GM10266 (cell line): ENCODE measurements around the gene LRRC8D.

Experiments used
- DNase-seq: peaks from one replicate; pipeline ENCODE4 v3.0.0; 2012; ENCODE audit errors: extremely low spot score
- TF ChIP-seq, protein P1 (sequence below): IDR thresholded peaks from 2 replicates; pipeline ENCODE4 v1.5.1; 2012; ENCODE audit warnings: mild to moderate bottlenecking, low read depth; ENCODE audit not compliant: control insufficient read depth, insufficient read depth; ENCODE audit errors: missing control alignments

LRRC8D gene

GRCh38 chr1:89897347-89898133, 76.7 kb downstream of the LRRC8D start:
- TF ChIP-seq, protein P1, sequence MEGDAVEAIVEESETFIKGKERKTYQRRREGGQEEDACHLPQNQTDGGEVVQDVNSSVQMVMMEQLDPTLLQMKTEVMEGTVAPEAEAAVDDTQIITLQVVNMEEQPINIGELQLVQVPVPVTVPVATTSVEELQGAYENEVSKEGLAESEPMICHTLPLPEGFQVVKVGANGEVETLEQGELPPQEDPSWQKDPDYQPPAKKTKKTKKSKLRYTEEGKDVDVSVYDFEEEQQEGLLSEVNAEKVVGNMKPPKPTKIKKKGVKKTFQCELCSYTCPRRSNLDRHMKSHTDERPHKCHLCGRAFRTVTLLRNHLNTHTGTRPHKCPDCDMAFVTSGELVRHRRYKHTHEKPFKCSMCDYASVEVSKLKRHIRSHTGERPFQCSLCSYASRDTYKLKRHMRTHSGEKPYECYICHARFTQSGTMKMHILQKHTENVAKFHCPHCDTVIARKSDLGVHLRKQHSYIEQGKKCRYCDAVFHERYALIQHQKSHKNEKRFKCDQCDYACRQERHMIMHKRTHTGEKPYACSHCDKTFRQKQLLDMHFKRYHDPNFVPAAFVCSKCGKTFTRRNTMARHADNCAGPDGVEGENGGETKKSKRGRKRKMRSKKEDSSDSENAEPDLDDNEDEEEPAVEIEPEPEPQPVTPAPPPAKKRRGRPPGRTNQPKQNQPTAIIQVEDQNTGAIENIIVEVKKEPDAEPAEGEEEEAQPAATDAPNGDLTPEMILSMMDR: no peak
- no peak for DNase-seq

- TF ChIP-seq, protein P1: no peak
- no peak for DNase-seq
Observed at GRCh38 chr1:89898150-89898549, 77.3 kb downstream of the LRRC8D start.

DNA sequence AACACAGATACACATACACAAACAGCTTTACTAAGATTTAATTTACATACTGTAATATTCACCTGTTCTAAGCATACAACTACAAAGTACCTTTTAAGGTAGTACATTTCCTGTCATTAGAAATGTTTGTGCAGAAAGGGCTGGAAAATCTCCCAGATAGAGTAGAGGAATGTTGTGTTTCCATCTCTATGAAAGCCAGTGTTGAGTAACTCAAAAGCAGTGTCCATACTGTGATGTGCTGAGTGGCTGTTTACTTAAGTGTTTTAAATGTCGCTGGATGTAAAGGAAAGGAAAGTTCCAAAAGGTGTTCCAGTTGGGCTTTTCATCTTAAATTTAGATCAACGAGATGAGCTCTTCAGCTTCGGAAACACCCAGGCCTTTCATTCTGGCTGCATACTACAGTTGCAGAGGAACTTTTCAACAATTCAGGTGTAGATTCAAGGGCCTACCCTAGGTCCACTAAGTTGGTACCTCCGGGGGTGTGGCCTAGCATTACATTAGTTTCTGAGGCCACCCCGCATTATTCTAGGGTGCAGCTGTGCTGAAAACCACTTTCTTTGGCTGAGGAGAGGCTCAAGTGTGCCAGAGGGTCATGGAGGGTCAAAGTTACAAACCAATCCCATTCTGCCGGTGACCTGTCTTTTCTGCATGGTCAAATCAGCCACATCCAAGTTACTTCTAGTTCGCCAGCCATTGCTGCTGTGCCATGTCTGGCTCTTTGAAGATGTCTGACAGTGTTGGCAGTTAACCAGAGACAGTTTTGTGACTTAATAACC, 78.1 kb downstream of the LRRC8D start:
- no peak for DNase-seq
- TF ChIP-seq, protein P1: no peak

- TF ChIP-seq, protein P1: no peak
- DNase-seq: no peak
Observed at GRCh38 chr1:89900323-89900722, 79.5 kb downstream of the LRRC8D start.

DNA sequence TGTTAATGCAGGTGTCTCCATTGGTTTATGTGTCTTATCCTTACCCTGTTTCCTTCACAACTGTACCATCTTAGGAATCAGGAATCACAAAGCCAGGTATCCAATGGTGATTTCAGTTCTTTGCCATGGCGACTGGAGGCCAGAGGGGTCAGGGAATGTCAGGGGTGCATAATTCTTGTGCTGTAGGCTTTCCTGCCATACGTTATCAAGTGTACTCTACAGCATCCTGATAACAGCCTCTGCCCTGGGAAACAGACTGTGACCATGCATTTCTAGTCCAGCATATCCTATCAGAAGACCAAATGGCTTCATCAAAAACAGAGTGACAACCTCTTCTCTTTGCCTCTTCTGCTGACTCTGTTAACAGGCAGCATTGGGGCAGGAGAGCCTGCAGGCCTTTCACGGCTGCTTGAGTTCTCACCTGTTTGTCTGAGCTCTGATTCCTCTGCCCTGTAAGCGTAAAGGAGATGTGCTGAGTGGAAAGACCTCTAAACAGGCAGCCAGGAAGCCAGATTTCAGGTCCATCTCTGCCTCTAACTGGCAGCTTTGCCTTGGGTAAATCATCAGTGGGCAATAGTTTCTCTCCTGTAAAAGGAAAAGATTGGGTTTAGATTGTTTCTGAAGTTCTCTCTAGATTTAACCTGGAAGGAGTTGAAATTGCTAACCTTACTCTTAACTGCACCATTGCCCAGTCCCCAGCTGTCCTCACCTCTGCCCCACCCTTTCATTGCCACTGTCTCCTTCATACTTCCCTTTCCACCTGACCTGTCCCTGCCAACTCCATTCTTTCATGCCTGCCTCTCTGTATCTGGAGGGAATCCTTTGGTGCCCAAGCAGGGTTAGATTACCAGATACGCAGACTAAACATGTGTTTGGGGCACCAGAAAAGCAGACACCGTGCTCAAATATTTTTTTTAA, 80.2 kb downstream of the LRRC8D start:
- no peak for DNase-seq
- TF ChIP-seq, protein P1: no peak

GRCh38 chr1:89901957-89902669, 81.3 kb downstream of the LRRC8D start:
- TF ChIP-seq, protein P1: no peak
- DNase-seq: no peak
